HEK293 (cell line): ENCODE data around the gene CFAP65.

ENCODE experiments used
- KLF8 ChIP-seq: fragments of 450-650 bp; formaldehyde crosslinking; IDR thresholded peaks from 2 replicates; pipeline ENCODE4 v1.5.1; 2016; ENCODE audit warnings: missing biosample characterization, missing genetic modification characterization
- SP7 ChIP-seq: fragments of 450-650 bp; formaldehyde crosslinking; IDR thresholded peaks from 2 replicates; pipeline ENCODE4 v1.5.1; 2016; ENCODE audit warnings: missing biosample characterization, missing genetic modification characterization
- YY1 ChIP-seq: fragments of 450-650 bp; formaldehyde crosslinking; IDR thresholded peaks from 2 replicates; pipeline ENCODE4 v1.5.1; 2018; ENCODE audit warnings: missing biosample characterization, missing genetic modification characterization
- ZNF121 ChIP-seq: fragments of 450-650 bp; formaldehyde crosslinking; IDR thresholded peaks from 2 replicates; pipeline ENCODE4 v1.5.1; 2016; ENCODE audit warnings: missing biosample characterization, missing genetic modification characterization
- ZNF24 ChIP-seq: fragments of 450-650 bp; formaldehyde crosslinking; IDR thresholded peaks from 2 replicates; pipeline ENCODE4 v1.5.1; 2016; ENCODE audit warnings: missing biosample characterization, missing genetic modification characterization
- ZNF274 ChIP-seq, 2 experiments: fragments of 200-500 bp in 1 of 2; fragments of 450-650 bp in 1 of 2; sonication (Bioruptor generic) in 1 of 2; formaldehyde crosslinking in 1 of 2; IDR thresholded peaks; 2 replicates each; pipeline versions ENCODE4 v1.5.1 to v1.6.1; 2014 to 2016; ENCODE audit warnings: borderline replicate concordance in 1 of 2, inconsistent platforms in 1 of 2, low read length in 1 of 2, missing biosample characterization in 1 of 2, missing genetic modification characterization in 1 of 2
- ZNF707 ChIP-seq: fragments of 450-650 bp; formaldehyde crosslinking; IDR thresholded peaks from 2 replicates; pipeline ENCODE4 v1.5.1; 2016; ENCODE audit warnings: missing biosample characterization, missing genetic modification characterization
- ZSCAN23 ChIP-seq: fragments of 450-650 bp; formaldehyde crosslinking; IDR thresholded peaks from 2 replicates; pipeline ENCODE4 v1.5.1; 2016; ENCODE audit warnings: missing biosample characterization, missing genetic modification characterization
- ZSCAN30 ChIP-seq: fragments of 450-650 bp; IDR thresholded peaks from 2 replicates; pipeline ENCODE4 v1.5.1; 2018; ENCODE audit warnings: missing biosample characterization, mild to moderate bottlenecking, missing genetic modification characterization, moderate library complexity
- TF ChIP-seq, protein P1 (sequence below): fragments of 450-650 bp; formaldehyde crosslinking; IDR thresholded peaks from 2 replicates; pipeline ENCODE4 v1.5.1; 2016; ENCODE audit warnings: missing biosample characterization, missing genetic modification characterization
- TF ChIP-seq, protein P2 (sequence below): fragments of 450-650 bp; formaldehyde crosslinking; IDR thresholded peaks from 2 replicates; pipeline ENCODE4 v1.5.0; 2017; ENCODE audit warnings: missing biosample characterization, missing genetic modification characterization, borderline replicate concordance
- TF ChIP-seq, protein P3 (sequence below): fragments of 450-650 bp; formaldehyde crosslinking; IDR thresholded peaks from 2 replicates; pipeline ENCODE4 v1.5.1; 2016; ENCODE audit warnings: missing biosample characterization, missing genetic modification characterization, borderline replicate concordance

DNA sequence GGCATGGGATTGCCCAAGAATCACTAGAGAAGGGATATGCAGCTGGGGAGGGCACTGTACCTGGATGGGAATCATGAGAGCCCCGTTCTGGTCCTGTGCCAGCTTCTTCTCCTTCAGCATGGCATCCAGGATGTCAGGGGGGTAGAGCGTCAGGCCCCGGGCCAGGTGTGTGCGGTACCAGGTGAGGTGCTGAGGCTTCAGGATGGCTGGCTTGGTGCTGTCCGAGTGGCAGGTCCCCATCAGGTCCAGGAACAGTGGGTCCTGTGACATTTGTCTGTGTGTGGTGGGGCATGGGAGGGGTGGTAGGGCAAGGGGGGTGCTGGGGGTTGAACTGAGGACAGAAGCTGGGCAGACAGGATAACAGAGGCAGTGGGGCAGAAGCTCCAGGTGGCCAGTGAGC lies 13.2 kb downstream of the CFAP65 start:
- TF ChIP-seq ZSCAN30 (tag by site-specific recombination), result no peak
- TF ChIP-seq, protein P1, sequence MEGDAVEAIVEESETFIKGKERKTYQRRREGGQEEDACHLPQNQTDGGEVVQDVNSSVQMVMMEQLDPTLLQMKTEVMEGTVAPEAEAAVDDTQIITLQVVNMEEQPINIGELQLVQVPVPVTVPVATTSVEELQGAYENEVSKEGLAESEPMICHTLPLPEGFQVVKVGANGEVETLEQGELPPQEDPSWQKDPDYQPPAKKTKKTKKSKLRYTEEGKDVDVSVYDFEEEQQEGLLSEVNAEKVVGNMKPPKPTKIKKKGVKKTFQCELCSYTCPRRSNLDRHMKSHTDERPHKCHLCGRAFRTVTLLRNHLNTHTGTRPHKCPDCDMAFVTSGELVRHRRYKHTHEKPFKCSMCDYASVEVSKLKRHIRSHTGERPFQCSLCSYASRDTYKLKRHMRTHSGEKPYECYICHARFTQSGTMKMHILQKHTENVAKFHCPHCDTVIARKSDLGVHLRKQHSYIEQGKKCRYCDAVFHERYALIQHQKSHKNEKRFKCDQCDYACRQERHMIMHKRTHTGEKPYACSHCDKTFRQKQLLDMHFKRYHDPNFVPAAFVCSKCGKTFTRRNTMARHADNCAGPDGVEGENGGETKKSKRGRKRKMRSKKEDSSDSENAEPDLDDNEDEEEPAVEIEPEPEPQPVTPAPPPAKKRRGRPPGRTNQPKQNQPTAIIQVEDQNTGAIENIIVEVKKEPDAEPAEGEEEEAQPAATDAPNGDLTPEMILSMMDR, result no peak
- no peak for TF ChIP-seq ZNF274 (IDR thresholded peaks at IDR 0.05; ENCODE audit: low read length)
- no peak for TF ChIP-seq ZNF274 (tag by site-specific recombination; IDR thresholded peaks at IDR 0.05; ENCODE audit: borderline replicate concordance)
- TF ChIP-seq ZNF121, result no peak
- TF ChIP-seq ZSCAN23, result no peak
- TF ChIP-seq ZNF707 (tag by site-specific recombination), result no peak
- TF ChIP-seq, protein P2, sequence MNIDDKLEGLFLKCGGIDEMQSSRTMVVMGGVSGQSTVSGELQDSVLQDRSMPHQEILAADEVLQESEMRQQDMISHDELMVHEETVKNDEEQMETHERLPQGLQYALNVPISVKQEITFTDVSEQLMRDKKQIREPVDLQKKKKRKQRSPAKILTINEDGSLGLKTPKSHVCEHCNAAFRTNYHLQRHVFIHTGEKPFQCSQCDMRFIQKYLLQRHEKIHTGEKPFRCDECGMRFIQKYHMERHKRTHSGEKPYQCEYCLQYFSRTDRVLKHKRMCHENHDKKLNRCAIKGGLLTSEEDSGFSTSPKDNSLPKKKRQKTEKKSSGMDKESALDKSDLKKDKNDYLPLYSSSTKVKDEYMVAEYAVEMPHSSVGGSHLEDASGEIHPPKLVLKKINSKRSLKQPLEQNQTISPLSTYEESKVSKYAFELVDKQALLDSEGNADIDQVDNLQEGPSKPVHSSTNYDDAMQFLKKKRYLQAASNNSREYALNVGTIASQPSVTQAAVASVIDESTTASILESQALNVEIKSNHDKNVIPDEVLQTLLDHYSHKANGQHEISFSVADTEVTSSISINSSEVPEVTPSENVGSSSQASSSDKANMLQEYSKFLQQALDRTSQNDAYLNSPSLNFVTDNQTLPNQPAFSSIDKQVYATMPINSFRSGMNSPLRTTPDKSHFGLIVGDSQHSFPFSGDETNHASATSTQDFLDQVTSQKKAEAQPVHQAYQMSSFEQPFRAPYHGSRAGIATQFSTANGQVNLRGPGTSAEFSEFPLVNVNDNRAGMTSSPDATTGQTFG (tag by site-specific recombination), result no peak
- TF ChIP-seq, protein P3, sequence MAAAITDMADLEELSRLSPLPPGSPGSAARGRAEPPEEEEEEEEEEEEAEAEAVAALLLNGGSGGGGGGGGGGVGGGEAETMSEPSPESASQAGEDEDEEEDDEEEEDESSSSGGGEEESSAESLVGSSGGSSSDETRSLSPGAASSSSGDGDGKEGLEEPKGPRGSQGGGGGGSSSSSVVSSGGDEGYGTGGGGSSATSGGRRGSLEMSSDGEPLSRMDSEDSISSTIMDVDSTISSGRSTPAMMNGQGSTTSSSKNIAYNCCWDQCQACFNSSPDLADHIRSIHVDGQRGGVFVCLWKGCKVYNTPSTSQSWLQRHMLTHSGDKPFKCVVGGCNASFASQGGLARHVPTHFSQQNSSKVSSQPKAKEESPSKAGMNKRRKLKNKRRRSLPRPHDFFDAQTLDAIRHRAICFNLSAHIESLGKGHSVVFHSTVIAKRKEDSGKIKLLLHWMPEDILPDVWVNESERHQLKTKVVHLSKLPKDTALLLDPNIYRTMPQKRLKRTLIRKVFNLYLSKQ (tag by site-specific recombination), result no peak
- TF ChIP-seq SP7 (tag by site-specific recombination), result no peak
- no peak for TF ChIP-seq KLF8
- TF ChIP-seq YY1, result no peak
- TF ChIP-seq ZNF24 (tag by site-specific recombination), result no peak
